GM19025 (cell line): Measurements from ENCODE around the gene ITGA11.

ENCODE experiments used
- ATAC-seq: cut with Tn5 transposase; IDR thresholded peaks from one replicate; pipeline ENCODE4 v1.9.1; 2021; ENCODE audit warnings: mild to moderate bottlenecking, low read depth, moderate library complexity; ENCODE audit not compliant: unreplicated experiment

ITGA11 gene

DNA sequence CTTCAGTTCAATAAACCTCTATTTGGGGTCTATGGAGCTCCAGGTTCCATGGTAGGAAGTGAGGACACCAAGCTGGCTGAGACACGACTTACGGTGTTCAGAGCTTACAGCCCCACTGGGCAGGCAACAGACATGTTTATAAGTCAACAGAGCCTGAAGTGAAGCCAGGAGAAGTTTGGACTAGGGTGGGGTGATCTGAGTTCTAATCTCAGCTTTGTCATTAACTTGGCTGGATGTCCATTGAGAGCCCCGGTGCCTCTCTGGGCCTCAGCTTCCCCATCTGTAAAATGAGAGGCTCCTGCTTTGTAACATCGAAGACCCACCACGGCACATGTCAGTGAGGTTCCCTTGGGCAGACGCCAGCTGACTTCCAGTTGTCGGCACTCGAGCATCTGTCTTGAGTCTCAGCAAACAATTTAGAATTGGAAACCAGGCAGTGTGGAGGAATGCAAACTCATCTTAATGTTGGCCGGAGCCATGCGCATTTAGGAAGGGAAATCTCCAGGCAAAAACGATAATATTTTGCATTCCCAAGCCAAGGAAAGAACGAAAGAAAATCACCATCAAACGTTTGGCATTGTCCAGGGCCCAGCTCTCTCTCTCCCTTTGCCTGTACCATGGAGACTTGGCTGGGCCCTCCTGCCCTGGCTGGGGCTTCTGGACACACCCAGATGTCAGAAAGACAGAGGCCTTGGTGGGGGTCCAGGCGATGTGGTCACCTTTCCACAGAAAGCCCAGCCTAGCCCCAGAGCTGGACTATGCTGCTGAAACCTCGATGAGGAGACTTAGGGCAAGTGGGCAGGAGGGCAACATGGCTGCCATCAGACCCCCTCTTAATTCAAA is 18.4 kb downstream of the ITGA11 start:
- ATAC-seq = no peak

GRCh38 chr15:68412218-68412617 is 19.7 kb downstream of the ITGA11 start:
- ATAC-seq = no peak

- no peak for ATAC-seq
These were observed 20.2 kb downstream of the ITGA11 start for GRCh38 chr15:68411735-68412134.

DNA sequence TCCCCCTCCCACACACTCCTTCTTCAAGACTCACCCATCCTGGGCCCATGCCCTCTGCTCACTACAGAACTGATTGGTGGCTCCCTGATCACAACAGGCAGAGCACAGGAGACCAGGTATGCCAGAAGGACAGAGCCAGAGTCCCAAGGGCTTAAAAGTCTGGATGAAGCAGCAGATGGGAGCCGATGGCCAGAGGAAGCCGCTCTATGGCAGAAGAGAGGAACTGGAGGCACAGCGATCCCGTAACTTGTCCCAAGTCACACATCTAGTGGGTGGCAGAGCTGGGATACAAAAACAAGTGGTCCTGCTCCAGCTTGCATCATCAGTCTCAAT is 20.7 kb downstream of the ITGA11 start:
- ATAC-seq = no peak

GRCh38 chr15:68410466-68411342 is 21.3 kb downstream of the ITGA11 start:
- no peak for ATAC-seq

DNA sequence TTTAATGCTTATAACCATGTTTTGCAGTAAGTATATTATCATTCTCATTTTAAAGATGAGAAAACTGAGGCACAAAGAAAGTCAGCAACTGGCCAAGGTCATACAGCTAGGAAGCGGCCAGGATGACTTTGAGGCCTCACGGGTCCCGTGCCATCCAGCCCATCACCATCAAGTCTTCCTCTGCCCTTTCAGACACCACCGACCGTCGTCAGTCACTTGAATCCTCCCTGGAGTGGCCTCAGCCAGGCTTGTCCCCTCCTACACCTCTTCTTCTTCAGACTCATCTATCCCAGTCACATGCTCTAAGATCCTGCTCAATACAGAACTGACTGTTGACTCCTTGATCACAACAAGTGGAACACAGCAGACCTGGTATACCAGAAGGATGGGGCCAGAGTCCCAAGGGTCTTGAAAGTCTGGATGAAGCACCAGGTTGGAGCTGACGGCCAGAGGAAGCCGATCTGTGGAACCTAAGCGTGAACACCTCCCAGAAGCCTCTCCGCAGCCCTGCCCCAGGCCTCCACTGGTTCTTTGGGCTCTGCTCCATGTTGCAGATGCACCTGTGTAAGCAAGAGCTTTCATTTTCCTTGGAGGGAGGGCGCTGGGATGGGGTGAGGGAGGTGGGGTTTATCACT is 22.1 kb downstream of the ITGA11 start:
- no peak for ATAC-seq

DNA sequence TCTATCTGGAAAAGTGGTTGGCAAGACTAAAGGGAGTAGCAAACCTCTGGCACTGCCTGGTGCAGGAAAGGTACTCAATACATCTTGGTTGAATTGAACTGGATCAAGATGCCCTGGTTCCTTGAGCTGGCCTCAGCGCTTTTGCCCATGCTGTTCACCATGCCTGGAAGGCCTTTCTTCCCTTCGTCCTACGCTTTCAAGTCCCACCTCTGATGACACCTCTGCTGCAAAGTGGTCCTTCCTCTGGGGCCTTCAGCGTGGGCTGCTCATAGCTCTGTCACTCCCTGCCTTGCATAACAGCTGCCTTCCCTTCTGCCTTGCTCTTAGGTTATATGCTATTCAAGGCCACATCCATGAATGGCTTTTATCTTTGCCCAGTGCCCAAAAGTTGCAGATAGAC is 23.0 kb downstream of the ITGA11 start:
- no peak for ATAC-seq

DNA sequence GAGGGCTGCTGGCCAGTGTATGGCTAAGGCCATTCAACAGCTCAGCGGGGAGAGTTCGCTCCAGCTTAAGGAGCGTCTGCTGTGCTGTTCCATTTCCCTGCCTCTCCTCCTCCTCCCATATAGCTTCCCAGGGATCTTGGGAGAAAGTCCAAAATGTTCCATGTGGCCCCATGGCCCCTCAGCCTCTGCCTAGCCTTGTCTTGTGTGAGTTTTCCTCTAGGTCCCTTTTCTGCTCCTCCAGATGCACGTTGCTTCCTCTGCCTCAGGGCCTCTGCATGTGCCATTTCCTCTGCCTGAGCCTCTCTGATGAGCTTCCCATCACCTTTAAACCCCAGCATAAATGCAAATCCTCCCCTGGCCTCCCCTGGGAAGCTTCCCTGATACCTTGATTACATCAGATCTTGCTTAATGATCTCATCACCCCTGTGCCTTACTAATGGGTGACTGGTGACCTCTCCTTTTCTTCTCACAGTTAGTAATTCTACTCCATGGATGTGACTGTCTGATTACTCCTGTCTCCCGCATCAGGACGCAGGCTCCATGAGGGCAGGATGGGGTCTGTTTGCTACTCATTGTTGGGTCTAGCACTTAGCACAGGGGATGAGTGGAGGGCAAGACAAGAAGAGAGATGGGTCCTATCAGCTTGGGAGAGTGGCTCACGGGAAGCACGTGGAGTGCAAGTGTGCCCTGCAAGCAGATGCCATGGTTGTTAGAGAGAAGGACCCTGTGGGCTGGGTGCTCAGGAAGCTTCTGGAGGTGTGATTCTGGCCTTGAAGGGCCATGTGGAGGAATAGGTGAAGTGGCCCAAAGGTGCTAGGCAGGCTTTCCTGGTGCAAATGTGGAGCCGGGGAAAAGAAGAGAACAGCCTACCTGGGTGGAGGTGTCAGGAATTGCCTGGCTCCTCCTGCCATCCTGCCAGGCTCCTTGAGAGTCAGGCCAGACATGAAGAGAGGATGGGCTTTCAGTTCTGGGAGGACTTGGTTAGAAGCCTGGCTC is 23.8 kb downstream of the ITGA11 start:
- no peak for ATAC-seq

DNA sequence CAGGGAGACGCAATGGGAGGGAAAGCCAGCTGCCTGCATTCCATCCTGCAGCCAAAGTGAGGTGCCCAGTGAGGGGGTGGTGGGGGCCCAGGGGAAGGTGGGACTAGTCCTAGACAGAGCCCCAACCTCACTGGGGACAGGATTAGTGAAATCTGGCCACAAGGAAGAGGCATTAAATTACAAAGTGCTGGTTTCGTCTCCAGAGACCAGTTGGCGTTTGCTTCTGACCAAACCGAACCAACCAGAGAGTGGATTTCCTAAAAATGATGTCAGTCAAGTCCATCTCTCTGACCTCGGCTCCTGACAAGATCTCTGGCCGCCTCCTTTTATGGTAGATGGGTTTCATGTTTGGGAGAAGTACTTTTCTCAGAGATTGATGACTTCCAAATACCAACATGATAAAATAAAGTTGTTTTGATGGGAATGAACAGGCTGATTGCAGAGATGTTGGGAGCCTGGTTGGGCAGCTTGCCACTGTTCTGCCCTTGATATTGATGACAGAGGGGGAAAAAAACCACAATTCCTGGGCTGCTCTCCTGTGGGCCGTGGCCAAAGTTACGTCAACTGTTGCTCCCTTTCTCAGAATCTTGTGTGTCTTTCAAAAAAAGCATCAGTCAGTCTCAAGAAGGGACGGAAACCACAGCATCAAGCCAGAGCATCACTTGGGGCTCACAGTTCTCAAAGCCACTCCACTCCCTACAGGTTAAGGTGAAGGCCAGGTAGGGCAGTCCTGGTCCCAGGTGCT is 24.6 kb downstream of the ITGA11 start:
- ATAC-seq = no peak

GRCh38 chr15:68405378-68406250 is 26.3 kb downstream of the ITGA11 start:
- no peak for ATAC-seq

DNA sequence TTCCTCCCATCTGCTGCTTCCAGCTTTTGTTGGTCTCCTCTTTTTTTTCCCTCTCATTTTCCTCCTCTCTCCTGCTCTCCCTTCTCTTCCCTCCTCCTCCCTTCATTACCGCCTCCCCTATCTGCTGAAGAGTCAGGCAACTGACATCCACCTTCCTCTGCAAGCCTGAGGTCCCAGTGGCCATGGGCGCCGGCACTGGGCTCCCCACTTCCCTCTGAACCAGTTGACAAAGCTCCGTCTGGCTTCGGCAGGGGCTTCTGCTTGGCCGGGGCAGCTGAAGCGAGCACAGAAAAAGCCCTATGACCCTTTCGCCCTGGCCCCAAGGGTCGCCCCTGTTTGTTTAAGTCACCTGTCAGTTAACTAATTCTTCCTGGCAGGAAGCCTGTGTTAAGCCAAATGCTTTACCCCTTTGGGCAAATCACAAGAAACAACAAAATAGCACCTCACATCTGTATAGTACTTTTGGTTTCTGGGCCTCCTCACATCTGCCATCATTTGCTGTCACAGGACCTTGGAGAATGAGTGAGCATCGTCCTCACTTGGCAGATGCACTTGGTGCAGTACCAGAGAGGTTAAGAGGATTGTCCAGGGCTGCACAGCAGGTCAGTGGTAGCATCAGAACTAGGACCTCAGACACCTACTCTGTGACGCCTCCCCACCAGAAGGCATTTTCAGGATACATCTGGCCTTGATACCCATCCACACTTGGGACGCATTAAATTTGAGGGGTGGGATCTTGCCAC is 27.7 kb downstream of the ITGA11 start:
- ATAC-seq = no peak

- no peak for ATAC-seq
These were observed 28.6 kb downstream of the ITGA11 start for GRCh38 chr15:68403161-68403941.

- no peak for ATAC-seq
These were observed 29.4 kb downstream of the ITGA11 start for GRCh38 chr15:68402432-68403160.

GRCh38 chr15:68401496-68402431 is 30.2 kb downstream of the ITGA11 start:
- no peak for ATAC-seq

- ATAC-seq = no peak
These were observed 31.9 kb downstream of the ITGA11 start for GRCh38 chr15:68400066-68400456.
